Measurements from ENCODE around the gene CFAP46. TPM values are rescaled to one million over a fixed set of nuclear protein-coding genes. Genes with fewer than 3 reads are reported as not detected.

Gene CFAP46
- total and polyA plus RNA-seq, 2 of the 8 experiments (the other 6 are each of a cell fraction or from before 2014, with no cell fraction given): 2.6 to 4.8 TPM

DNA sequence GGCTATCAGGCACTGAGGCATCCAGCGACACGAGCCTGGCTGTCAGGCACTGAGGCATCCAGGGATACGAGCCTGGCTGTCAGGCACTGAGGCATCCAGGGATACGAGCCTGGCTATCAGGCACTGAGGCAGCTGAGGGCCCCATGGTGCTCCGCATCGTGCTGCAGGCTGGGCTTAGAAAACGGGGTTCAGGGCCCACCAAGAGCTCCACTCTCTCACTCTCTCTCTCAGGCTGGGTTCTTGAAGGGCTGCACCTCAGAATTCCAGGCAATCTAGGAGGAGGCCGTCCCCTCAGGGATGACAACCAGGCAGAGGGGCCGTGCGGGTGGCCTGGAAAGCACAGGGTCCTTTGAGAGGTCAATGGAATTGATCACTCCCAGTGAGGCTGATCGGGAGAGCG, 69.0 kb downstream of the CFAP46 start (continued):
- TF ChIP-seq, protein P1, sequence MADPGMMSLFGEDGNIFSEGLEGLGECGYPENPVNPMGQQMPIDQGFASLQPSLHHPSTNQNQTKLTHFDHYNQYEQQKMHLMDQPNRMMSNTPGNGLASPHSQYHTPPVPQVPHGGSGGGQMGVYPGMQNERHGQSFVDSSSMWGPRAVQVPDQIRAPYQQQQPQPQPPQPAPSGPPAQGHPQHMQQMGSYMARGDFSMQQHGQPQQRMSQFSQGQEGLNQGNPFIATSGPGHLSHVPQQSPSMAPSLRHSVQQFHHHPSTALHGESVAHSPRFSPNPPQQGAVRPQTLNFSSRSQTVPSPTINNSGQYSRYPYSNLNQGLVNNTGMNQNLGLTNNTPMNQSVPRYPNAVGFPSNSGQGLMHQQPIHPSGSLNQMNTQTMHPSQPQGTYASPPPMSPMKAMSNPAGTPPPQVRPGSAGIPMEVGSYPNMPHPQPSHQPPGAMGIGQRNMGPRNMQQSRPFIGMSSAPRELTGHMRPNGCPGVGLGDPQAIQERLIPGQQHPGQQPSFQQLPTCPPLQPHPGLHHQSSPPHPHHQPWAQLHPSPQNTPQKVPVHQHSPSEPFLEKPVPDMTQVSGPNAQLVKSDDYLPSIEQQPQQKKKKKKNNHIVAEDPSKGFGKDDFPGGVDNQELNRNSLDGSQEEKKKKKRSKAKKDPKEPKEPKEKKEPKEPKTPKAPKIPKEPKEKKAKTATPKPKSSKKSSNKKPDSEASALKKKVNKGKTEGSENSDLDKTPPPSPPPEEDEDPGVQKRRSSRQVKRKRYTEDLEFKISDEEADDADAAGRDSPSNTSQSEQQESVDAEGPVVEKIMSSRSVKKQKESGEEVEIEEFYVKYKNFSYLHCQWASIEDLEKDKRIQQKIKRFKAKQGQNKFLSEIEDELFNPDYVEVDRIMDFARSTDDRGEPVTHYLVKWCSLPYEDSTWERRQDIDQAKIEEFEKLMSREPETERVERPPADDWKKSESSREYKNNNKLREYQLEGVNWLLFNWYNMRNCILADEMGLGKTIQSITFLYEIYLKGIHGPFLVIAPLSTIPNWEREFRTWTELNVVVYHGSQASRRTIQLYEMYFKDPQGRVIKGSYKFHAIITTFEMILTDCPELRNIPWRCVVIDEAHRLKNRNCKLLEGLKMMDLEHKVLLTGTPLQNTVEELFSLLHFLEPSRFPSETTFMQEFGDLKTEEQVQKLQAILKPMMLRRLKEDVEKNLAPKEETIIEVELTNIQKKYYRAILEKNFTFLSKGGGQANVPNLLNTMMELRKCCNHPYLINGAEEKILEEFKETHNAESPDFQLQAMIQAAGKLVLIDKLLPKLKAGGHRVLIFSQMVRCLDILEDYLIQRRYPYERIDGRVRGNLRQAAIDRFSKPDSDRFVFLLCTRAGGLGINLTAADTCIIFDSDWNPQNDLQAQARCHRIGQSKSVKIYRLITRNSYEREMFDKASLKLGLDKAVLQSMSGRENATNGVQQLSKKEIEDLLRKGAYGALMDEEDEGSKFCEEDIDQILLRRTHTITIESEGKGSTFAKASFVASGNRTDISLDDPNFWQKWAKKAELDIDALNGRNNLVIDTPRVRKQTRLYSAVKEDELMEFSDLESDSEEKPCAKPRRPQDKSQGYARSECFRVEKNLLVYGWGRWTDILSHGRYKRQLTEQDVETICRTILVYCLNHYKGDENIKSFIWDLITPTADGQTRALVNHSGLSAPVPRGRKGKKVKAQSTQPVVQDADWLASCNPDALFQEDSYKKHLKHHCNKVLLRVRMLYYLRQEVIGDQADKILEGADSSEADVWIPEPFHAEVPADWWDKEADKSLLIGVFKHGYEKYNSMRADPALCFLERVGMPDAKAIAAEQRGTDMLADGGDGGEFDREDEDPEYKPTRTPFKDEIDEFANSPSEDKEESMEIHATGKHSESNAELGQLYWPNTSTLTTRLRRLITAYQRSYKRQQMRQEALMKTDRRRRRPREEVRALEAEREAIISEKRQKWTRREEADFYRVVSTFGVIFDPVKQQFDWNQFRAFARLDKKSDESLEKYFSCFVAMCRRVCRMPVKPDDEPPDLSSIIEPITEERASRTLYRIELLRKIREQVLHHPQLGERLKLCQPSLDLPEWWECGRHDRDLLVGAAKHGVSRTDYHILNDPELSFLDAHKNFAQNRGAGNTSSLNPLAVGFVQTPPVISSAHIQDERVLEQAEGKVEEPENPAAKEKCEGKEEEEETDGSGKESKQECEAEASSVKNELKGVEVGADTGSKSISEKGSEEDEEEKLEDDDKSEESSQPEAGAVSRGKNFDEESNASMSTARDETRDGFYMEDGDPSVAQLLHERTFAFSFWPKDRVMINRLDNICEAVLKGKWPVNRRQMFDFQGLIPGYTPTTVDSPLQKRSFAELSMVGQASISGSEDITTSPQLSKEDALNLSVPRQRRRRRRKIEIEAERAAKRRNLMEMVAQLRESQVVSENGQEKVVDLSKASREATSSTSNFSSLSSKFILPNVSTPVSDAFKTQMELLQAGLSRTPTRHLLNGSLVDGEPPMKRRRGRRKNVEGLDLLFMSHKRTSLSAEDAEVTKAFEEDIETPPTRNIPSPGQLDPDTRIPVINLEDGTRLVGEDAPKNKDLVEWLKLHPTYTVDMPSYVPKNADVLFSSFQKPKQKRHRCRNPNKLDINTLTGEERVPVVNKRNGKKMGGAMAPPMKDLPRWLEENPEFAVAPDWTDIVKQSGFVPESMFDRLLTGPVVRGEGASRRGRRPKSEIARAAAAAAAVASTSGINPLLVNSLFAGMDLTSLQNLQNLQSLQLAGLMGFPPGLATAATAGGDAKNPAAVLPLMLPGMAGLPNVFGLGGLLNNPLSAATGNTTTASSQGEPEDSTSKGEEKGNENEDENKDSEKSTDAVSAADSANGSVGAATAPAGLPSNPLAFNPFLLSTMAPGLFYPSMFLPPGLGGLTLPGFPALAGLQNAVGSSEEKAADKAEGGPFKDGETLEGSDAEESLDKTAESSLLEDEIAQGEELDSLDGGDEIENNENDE (IDR thresholded peaks at IDR 0.05; ENCODE audit: insufficient replicate concordance, low read length): no peak
- TF ChIP-seq CBX5 (IDR thresholded peaks at IDR 0.05; ENCODE audit: low read depth, low read length) (no peak), SIN3A (conservative IDR thresholded peaks at IDR 0.05 in 1 of 2, IDR thresholded peaks at IDR 0.05 in 1 of 2; ENCODE audit: low read depth in 1 of 2, low read length in 2 of 2) (no peak), EP300 (IDR thresholded peaks at IDR 0.05; ENCODE audit: borderline replicate concordance in 1 of 2, low read depth in 2 of 2, low read length in 2 of 2) (no peak), RFX5 (IDR thresholded peaks at IDR 0.05; ENCODE audit: borderline replicate concordance, low read depth, low read length) (no peak), CHD2 (IDR thresholded peaks at IDR 0.05; ENCODE audit: low read length) (no peak), RBBP5 (IDR thresholded peaks at IDR 0.05; ENCODE audit: borderline replicate concordance, low read depth, low read length) (no peak), BACH1 (IDR thresholded peaks at IDR 0.05; ENCODE audit: low read length) (no peak), POU5F1 (IDR thresholded peaks at IDR 0.05; ENCODE audit: low read depth, low read length) (no peak)
- TF ChIP-seq, protein P2, sequence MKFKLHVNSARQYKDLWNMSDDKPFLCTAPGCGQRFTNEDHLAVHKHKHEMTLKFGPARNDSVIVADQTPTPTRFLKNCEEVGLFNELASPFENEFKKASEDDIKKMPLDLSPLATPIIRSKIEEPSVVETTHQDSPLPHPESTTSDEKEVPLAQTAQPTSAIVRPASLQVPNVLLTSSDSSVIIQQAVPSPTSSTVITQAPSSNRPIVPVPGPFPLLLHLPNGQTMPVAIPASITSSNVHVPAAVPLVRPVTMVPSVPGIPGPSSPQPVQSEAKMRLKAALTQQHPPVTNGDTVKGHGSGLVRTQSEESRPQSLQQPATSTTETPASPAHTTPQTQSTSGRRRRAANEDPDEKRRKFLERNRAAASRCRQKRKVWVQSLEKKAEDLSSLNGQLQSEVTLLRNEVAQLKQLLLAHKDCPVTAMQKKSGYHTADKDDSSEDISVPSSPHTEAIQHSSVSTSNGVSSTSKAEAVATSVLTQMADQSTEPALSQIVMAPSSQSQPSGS (IDR thresholded peaks at IDR 0.05; ENCODE audit: low read length): no peak
